ENCODE measurements around the gene CRTC2. TPM values are rescaled to one million over a fixed set of nuclear protein-coding genes. Genes with fewer than 3 reads are reported as not detected.

CRTC2 gene
- total and polyA plus RNA-seq, 12 donors: 14.6 to 50.5 (median 18.6) TPM

GRCh38 chr1:153936011-153936802, 22.2 kb downstream of the CRTC2 start:
- Histone ChIP-seq H3K4me1 (no peaks in the 10 kb centered on the region), H3K9me3 (no peaks in the 10 kb centered on the region), H3K36me3 (peaks cover 0 to 100% (median 71%) of the 10 kb centered on the region in 9 donors), H3K27ac (no peak overlapping the region), H3K4me3 (no peak overlapping the region), H3K27me3 (no peaks in the 10 kb centered on the region)
- intact Hi-C loops (cut with DNase I): loop anchor here in 1 of 10 donors (10.0 kb wide), 1 partner anchor 121 kb away; no protein-coding TSS in a partner anchor
- no peak for ATAC-seq
- 94 to 96% methylated on average over 12 of the region's 12 CpGs for WGBS, 2 donors
- TF ChIP-seq, protein P1, sequence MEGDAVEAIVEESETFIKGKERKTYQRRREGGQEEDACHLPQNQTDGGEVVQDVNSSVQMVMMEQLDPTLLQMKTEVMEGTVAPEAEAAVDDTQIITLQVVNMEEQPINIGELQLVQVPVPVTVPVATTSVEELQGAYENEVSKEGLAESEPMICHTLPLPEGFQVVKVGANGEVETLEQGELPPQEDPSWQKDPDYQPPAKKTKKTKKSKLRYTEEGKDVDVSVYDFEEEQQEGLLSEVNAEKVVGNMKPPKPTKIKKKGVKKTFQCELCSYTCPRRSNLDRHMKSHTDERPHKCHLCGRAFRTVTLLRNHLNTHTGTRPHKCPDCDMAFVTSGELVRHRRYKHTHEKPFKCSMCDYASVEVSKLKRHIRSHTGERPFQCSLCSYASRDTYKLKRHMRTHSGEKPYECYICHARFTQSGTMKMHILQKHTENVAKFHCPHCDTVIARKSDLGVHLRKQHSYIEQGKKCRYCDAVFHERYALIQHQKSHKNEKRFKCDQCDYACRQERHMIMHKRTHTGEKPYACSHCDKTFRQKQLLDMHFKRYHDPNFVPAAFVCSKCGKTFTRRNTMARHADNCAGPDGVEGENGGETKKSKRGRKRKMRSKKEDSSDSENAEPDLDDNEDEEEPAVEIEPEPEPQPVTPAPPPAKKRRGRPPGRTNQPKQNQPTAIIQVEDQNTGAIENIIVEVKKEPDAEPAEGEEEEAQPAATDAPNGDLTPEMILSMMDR (IDR thresholded peaks at IDR 0.05): no peak
- no peak for DNase-seq

GRCh38 chr1:153934746-153935145, 23.7 kb downstream of the CRTC2 start:
- TF ChIP-seq, protein P1 (IDR thresholded peaks at IDR 0.05): no peak
- Histone ChIP-seq H3K9me3 (no peaks in the 10 kb centered on the region), H3K27me3 (no peaks in the 10 kb centered on the region), H3K36me3 (peaks cover 0 to 100% (median 75%) of the 10 kb centered on the region in 9 donors), H3K27ac (no peak overlapping the region), H3K4me3 (no peak overlapping the region), H3K4me1 (no peaks in the 10 kb centered on the region)
- 92 to 93% methylated on average over 9 of the region's 9 CpGs for WGBS, 2 donors
- intact Hi-C loops (cut with DNase I): loop anchor here in 1 of 10 donors (10.0 kb wide), 1 partner anchor 120 kb away; no protein-coding TSS in a partner anchor
- no peak for DNase-seq
- no peak for ATAC-seq

DNA sequence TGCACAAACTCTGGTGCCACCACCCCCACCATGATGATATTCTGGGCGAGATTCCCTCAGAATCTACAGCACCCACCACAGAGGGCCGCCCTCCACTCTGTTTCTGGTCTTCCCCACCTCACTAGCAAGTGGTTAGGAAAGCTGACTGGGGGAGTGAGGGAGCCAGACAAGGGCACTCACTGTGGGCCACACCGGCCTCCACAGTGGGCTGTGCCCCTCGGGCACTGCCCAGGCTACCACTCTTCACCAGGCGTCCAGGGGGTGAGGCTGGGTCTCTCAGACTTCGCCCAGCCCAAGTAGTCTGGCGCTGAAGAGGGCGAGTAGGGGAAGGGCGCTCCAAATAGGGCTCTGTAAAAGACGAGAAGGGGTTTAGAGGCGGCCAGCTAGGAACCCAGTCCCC, 24.5 kb downstream of the CRTC2 start:
- WGBS, 2 donors: 95 to 96% methylated on average over 11 of the region's 11 CpGs
- no peaks in the 10 kb centered on the region for H3K9me3 ChIP-seq
- TF ChIP-seq, protein P1 (IDR thresholded peaks at IDR 0.05): no peak
- DNase-seq: no peak
- H3K27me3 ChIP-seq: no peaks in the 10 kb centered on the region
- intact Hi-C loops (cut with DNase I): loop anchor here in 1 of 10 donors (10.0 kb wide), 1 partner anchor 119 kb away; no protein-coding TSS in a partner anchor
- no peak overlapping the region for H3K27ac ChIP-seq
- H3K4me3 ChIP-seq: no peak overlapping the region
- peaks cover 0 to 100% (median 69%) of the 10 kb centered on the region in 9 donors for H3K36me3 ChIP-seq
- no peak for ATAC-seq
- peaks cover 0 to 4% (median 0%) of the 10 kb centered on the region in 9 donors for H3K4me1 ChIP-seq

- Histone ChIP-seq H3K27me3 (no peaks in the 10 kb centered on the region), H3K27ac (no peak overlapping the region), H3K4me1 (peaks cover 0 to 9% (median 2%) of the 10 kb centered on the region in 9 donors), H3K9me3 (no peaks in the 10 kb centered on the region), H3K36me3 (peaks cover 0 to 96% (median 69%) of the 10 kb centered on the region in 9 donors), H3K4me3 (no peak overlapping the region)
- intact Hi-C loops (cut with DNase I): loop anchor here in 1 of 10 donors (10.0 kb wide), 1 partner anchor 119 kb away; no protein-coding TSS in a partner anchor
- WGBS, 2 donors: 91 to 94% methylated on average over 13 to 14 of the region's 14 CpGs
- DNase-seq: no peak
- TF ChIP-seq, protein P1 (IDR thresholded peaks at IDR 0.05): no peak
- peak in 1 of 8 donors; percentile 6 for ATAC-seq
Observed at GRCh38 chr1:153933430-153933829, 25.0 kb downstream of the CRTC2 start.
